Kidney (tissue), 14 donors: ENCODE results near the gene SLC66A1. TPM values are rescaled to one million over a fixed set of nuclear protein-coding genes. Genes with fewer than 3 reads are reported as not detected.
A peak's percentile ranks its signal among the peaks of the same experiment; 100 is the strongest.

Experiments
- DNase-seq, 5 donors: peaks; one replicate each; pipeline ENCODE4 v3.0.0-alpha.2; 2013 to 2020
- FAIRE-seq: peaks from 2 replicates; lab custom pipeline; 2012; peaks lifted over from hg19 to GRCh38; lab: Jason Lieb, UNC
- H3K27ac ChIP-seq, 2 donors: one replicate each; pipeline ENCODE4 v1.7.0; 2013; ENCODE audit warnings: low read depth in 2 of 2, low read length in 2 of 2, inconsistent platforms in 1 of 2
- H3K27me3 ChIP-seq: one replicate; pipeline ENCODE4 v1.7.1; 2013; ENCODE audit warnings: low read length, inconsistent platforms; ENCODE audit not compliant: control insufficient read depth, insufficient read depth
- H3K36me3 ChIP-seq, 3 donors: one replicate each; pipeline versions ENCODE4 v1.7.0 to v1.7.1; 2013; ENCODE audit warnings: low read length in 3 of 3, control low read depth in 1 of 3, inconsistent platforms in 1 of 3; ENCODE audit not compliant: insufficient read depth in 3 of 3, control insufficient read depth in 2 of 3
- H3K4me1 ChIP-seq, 3 donors: one replicate each; pipeline versions ENCODE4 v1.7.0 to v1.7.1; 2013; ENCODE audit warnings: low read length in 3 of 3, inconsistent platforms in 1 of 3, low read depth in 1 of 3; ENCODE audit not compliant: control insufficient read depth in 2 of 3, insufficient read depth in 2 of 3
- H3K4me3 ChIP-seq, 3 donors: one replicate each; pipeline versions ENCODE4 v1.7.0 to v1.8.1; 2013; ENCODE audit warnings: low read length in 3 of 3, control low read depth in 1 of 3, inconsistent platforms in 1 of 3
- H3K9ac ChIP-seq, 3 donors: one replicate each; pipeline versions ENCODE4 v1.7.0 to v1.7.1; 2013; ENCODE audit warnings: low read length in 3 of 3, control low read depth in 1 of 3, inconsistent platforms in 1 of 3
- H3K9me3 ChIP-seq, 3 donors: one replicate each; pipeline versions ENCODE4 v1.7.0 to v1.7.1; 2013; ENCODE audit warnings: low read length in 3 of 3, control low read depth in 1 of 3, inconsistent platforms in 1 of 3; ENCODE audit not compliant: control insufficient read depth in 2 of 3, insufficient read depth in 1 of 3
- intact Hi-C: fragments of 100-400 bp; cut with DNase I; formaldehyde crosslinking; loops from one replicate; pipeline ENCODE4 v1.11.1; 2022
- polyA plus RNA-seq: library from polyadenylated mRNA; stranded (reverse); fragments of 350-450 nt; fragmentation: Illumina TruSeq; extraction: RNeasy Lipid Tissue Mini Kit (QIAGEN cat#74804); gene quantifications from one replicate; pipeline ENCODE4 v1.2.3, GENCODE V29; 2014; ENCODE audit warnings: low read depth, low replicate concordance; ENCODE audit not compliant: insufficient read depth
- total RNA-seq: library from RNA; stranded (reverse); fragmentation: NEBNext Ultra II Directional; extraction: Animal tissue kit (Norgen Biotek cat#: 25700); gene quantifications from one replicate; pipeline ENCODE4 v1.2.1, GENCODE V29; 2021
- TF ChIP-seq, protein P1 (sequence below): IDR thresholded peaks from 3 replicates; pipeline ENCODE4 v1.5.1; 2012; ENCODE audit warnings: mild to moderate bottlenecking, moderate library complexity, borderline replicate concordance; ENCODE audit not compliant: insufficient read depth; ENCODE audit errors: extremely low read depth
- donor health status: control.
- donor health status: control.
- donor health status: control.
- donor health status: control.
- donor health status: control.
- donor health status: DM: yes; HTN: yes; CAD: no.
- donor health status: Normal renal cell carcinoma (clear cell type).

The SLC66A1 gene
- total and polyA plus RNA-seq, 2 donors from 2014 or later: 12.2 to 14.7 TPM

GRCh38 chr1:19311503-19311930, 609 bp upstream of the SLC66A1 start:
- FAIRE-seq (no peak), DNase-seq (peak in 1 of 5 donors; percentile 84)
- Histone ChIP-seq H3K4me3 (peak overlapping the region; percentile 67 to 87 (median 84)), H3K9me3 (no peaks in the 10 kb centered on the region), H3K27me3 (no peaks in the 10 kb centered on the region), H3K4me1 (peaks cover 0 to 23% (median 13%) of the 10 kb centered on the region in 3 donors), H3K27ac (peak overlapping the region; percentile 45 to 69), H3K36me3 (peaks cover 0 to 10% (median 2%) of the 10 kb centered on the region in 3 donors), H3K9ac (peak overlapping the region; percentile 53 to 75 (median 70))
- TF ChIP-seq, protein P1, sequence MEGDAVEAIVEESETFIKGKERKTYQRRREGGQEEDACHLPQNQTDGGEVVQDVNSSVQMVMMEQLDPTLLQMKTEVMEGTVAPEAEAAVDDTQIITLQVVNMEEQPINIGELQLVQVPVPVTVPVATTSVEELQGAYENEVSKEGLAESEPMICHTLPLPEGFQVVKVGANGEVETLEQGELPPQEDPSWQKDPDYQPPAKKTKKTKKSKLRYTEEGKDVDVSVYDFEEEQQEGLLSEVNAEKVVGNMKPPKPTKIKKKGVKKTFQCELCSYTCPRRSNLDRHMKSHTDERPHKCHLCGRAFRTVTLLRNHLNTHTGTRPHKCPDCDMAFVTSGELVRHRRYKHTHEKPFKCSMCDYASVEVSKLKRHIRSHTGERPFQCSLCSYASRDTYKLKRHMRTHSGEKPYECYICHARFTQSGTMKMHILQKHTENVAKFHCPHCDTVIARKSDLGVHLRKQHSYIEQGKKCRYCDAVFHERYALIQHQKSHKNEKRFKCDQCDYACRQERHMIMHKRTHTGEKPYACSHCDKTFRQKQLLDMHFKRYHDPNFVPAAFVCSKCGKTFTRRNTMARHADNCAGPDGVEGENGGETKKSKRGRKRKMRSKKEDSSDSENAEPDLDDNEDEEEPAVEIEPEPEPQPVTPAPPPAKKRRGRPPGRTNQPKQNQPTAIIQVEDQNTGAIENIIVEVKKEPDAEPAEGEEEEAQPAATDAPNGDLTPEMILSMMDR: no peak
- intact Hi-C loops: no loop called here

DNA sequence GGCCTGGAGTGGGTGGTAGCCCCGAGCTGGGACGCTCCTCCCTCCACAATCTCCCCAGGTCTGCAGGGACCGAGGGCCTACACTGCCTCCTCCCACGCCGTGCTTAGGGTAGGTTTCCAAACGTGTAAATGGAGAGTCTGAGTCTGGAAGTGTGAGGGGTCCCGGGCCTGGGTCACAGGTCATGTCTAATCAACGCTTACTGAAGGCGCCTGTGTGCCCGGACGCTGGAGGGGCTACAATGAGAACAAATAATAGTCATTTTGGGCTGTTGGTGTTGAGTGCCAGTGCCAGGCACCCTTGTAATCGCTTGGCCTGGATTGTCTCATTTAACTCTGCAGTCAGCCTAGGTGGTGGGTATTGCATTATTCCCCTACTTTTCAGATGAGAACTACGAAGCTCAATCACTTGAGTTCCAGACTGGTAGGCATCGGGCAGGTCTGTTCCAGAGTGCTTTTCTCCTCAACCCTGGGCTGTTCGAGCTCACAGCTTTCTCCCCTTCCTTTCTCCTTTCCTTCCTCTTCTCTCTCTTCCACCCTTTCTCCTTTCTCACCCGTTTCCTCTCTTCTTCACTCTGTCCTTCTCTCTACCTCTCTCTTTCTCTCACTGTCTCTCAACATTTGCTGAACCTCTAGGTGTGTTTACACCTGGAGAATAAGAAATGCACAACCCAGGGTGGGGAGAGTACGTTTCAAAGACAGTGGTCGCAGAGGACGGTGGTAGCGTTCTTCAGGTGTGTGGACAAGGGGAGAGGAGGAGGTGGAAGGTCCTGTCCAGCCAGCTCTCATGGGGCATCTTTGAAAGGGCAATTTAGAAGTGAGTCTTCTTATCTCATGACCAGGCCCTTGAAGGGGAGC, 883 bp downstream of the SLC66A1 start:
- TF ChIP-seq, protein P1: no peak
- Histone ChIP-seq H3K9ac (peak overlapping the region in 2 of 3 donors; percentile 56 to 72), H3K27ac (peak overlapping the region in 1 of 2 donors; percentile 61), H3K36me3 (peaks cover 0 to 3% (median 2%) of the 10 kb centered on the region in 3 donors), H3K4me3 (peak overlapping the region; percentile 48 to 71 (median 66)), H3K9me3 (no peaks in the 10 kb centered on the region), H3K4me1 (peaks cover 0 to 23% (median 13%) of the 10 kb centered on the region in 3 donors), H3K27me3 (no peaks in the 10 kb centered on the region)
- intact Hi-C loops: no loop called here
- FAIRE-seq (no peak), DNase-seq (peak in 3 of 5 donors; percentile 46 to 74 (median 52))

- FAIRE-seq: no peak
These were observed 1.5 kb downstream of the SLC66A1 start for GRCh38 chr1:19313636-19313959.

More at GRCh38 chr1:19313636-19313959, 1.5 kb downstream of the SLC66A1 start:
- intact Hi-C loops: no loop called here
- Histone ChIP-seq H3K9ac (no peak overlapping the region), H3K4me1 (peaks cover 0 to 23% (median 13%) of the 10 kb centered on the region in 3 donors), H3K27ac (no peak overlapping the region), H3K9me3 (no peaks in the 10 kb centered on the region), H3K4me3 (peak overlapping the region in 1 of 3 donors; percentile 66), H3K27me3 (no peaks in the 10 kb centered on the region), H3K36me3 (peaks cover 0 to 5% (median 3%) of the 10 kb centered on the region in 3 donors)
- DNase-seq: peak in 1 of 5 donors; percentile 43
- TF ChIP-seq, protein P1: no peak
